ENCODE data around the gene PDIA6.

PDIA6 gene

DNA sequence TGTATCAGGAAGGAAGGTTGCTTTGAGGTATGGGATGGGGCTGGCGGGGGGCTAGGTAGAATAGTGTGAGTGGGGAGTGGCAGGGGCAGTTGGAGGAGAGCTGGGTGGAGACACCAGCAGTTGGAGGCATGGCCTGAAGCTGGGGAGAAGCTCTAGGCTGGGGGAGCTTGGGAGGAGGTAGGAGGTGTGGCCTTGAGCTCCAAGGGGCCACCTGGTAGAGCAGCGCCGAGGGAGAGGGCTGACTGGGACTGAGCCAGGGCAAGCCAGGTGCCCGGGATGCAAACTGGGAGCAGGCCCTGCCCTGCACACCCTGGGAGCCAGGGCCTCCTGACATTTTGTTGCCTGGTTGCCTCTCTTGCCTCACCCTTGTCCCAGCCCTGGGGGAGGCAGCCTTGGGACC, 33.1 kb upstream of the PDIA6 start:
- no peak overlapping the region for H3K4me3 ChIP-seq (ENCODE audit: insufficient read depth, low read depth, low read length)
- peaks cover 2% of the 10 kb centered on the region for H3K9me3 ChIP-seq (ENCODE audit: control insufficient read depth, low read length)
- no peaks in the 10 kb centered on the region for H3K27me3 ChIP-seq (ENCODE audit: control insufficient read depth, insufficient read depth, low read length, poor library complexity, severe bottlenecking)
- H3K4me1 ChIP-seq (ENCODE audit: control insufficient read depth, insufficient read depth, low read length): peaks cover 14% of the 10 kb centered on the region
- WGBS, 2 experiments: 90 to 91% methylated on average over 4 of the region's 4 CpGs
- H3K27ac ChIP-seq (ENCODE audit: insufficient read depth, low read depth, low read length, poor library complexity, severe bottlenecking): no peak overlapping the region
- H3K36me3 ChIP-seq (ENCODE audit: control insufficient read depth, insufficient read depth, low read length): no peaks in the 10 kb centered on the region

DNA sequence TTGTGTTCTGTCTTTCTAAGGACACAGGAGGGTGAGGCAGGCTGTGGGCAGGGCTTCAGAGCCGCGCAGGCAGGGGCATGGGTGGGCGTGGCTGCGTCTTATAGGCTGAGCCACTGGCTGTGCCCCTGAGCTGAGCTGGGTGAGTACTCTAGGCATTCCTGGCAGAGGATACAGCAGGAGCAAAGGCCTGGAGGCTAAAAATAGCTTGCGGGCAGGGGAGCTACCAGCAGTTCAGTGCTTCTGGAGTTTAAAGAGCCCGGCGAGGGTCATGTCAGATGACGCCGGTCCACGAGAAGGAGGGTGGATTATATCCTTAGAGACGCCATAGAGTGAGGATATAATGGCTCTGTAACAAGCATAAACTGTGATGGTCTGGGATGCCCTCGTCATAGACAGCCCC, 31.5 kb upstream of the PDIA6 start:
- Histone ChIP-seq H3K4me3 (ENCODE audit: insufficient read depth, low read depth, low read length) (no peak overlapping the region), H3K27me3 (ENCODE audit: control insufficient read depth, insufficient read depth, low read length, poor library complexity, severe bottlenecking) (no peaks in the 10 kb centered on the region), H3K27ac (ENCODE audit: insufficient read depth, low read depth, low read length, poor library complexity, severe bottlenecking) (no peak overlapping the region), H3K4me1 (ENCODE audit: control insufficient read depth, insufficient read depth, low read length) (peaks cover 14% of the 10 kb centered on the region), H3K9me3 (ENCODE audit: control insufficient read depth, low read length) (peaks cover 2% of the 10 kb centered on the region), H3K36me3 (ENCODE audit: control insufficient read depth, insufficient read depth, low read length) (no peaks in the 10 kb centered on the region)
- 24 to 30% methylated on average over 11 to 12 of the region's 12 CpGs for WGBS, 2 experiments

DNA sequence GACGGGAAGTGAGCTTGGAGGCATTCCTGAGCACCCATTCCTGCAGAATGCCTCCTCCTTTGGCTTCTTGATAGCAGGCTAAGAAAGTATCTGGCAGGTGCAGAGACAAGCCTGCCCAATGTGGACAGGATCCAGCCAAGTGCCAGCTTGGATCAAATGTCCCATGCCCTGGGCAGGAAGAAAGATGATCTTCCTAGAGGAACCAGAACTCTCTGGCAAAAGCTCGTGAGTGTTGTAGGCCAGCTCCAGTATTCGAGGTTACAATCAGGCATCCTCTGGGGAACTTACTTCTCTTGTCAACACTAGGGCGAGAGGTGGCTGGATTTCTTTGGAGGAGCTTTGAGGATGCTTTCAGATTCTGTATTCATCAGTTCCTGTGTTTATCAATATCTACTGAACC, 29.9 kb upstream of the PDIA6 start:
- H3K27me3 ChIP-seq (ENCODE audit: control insufficient read depth, insufficient read depth, low read length, poor library complexity, severe bottlenecking): no peaks in the 10 kb centered on the region
- no peaks in the 10 kb centered on the region for H3K36me3 ChIP-seq (ENCODE audit: control insufficient read depth, insufficient read depth, low read length)
- no peak overlapping the region for H3K27ac ChIP-seq (ENCODE audit: insufficient read depth, low read depth, low read length, poor library complexity, severe bottlenecking)
- H3K9me3 ChIP-seq (ENCODE audit: control insufficient read depth, low read length): peaks cover 2% of the 10 kb centered on the region
- H3K4me3 ChIP-seq (ENCODE audit: insufficient read depth, low read depth, low read length): no peak overlapping the region
- peaks cover 14% of the 10 kb centered on the region for H3K4me1 ChIP-seq (ENCODE audit: control insufficient read depth, insufficient read depth, low read length)
- WGBS, 2 experiments: 89 to 93% methylated on average over 4 of the region's 4 CpGs

DNA sequence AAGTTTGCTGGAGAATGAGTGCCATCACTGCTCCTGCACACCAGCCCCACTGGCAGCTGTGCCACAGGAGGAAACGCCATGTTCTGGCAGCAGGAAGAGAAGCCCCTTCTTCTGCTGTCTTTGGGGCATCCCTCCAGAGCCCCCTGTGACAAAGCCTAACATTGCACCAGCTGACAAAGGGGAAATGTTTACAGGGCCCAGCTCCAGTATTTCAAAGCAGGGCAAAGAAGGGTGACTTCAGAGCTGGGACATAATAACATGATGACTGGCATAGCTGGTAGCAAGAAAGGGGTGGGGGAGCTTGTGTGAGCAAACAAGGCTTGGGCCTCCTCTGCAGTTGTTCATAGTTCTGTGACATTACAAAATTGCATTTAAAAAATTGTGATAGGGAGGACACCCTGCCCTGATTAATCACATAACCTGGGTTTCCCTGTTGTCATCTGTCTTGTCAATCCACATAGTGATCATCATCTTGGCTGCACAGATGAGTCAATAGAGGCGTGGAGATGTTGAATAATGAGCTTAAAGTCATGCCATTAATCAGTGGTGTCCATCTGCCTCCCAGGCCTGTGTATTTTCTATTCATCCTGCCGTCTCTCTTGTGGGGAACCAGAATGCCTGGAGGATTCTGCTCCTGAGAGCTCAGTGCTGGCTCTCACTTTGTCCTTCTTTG, 29.1 kb upstream of the PDIA6 start:
- Histone ChIP-seq H3K9me3 (ENCODE audit: control insufficient read depth, low read length) (peaks cover 2% of the 10 kb centered on the region), H3K36me3 (ENCODE audit: control insufficient read depth, insufficient read depth, low read length) (no peaks in the 10 kb centered on the region), H3K4me3 (ENCODE audit: insufficient read depth, low read depth, low read length) (no peak overlapping the region), H3K27ac (ENCODE audit: insufficient read depth, low read depth, low read length, poor library complexity, severe bottlenecking) (no peak overlapping the region), H3K27me3 (ENCODE audit: control insufficient read depth, insufficient read depth, low read length, poor library complexity, severe bottlenecking) (no peaks in the 10 kb centered on the region), H3K4me1 (ENCODE audit: control insufficient read depth, insufficient read depth, low read length) (peaks cover 14% of the 10 kb centered on the region)
- WGBS, 2 experiments: 61 to 62% methylated on average over 3 of the region's 3 CpGs

DNA sequence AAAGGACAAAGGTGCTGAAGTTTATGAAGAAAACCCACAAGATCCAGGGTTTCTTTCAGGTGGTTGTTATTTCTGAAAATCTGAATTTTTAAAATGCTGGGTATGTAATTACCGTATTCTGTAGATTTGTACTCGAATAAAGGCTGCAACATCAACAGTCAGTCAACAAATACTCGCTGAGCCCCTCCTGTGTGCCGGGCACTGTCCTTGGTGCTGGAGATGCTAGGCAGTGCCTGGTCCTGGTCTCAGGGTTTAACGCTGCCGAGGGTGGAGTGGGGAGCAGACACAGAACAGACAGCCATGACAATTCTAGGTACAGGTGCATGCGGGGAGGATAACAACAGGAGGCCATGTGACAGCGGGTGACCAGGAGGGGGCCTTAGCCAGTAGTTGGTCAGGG, 27.2 kb upstream of the PDIA6 start:
- Histone ChIP-seq H3K27ac (ENCODE audit: insufficient read depth, low read depth, low read length, poor library complexity, severe bottlenecking) (no peak overlapping the region), H3K27me3 (ENCODE audit: control insufficient read depth, insufficient read depth, low read length, poor library complexity, severe bottlenecking) (peaks cover 3% of the 10 kb centered on the region), H3K4me3 (ENCODE audit: insufficient read depth, low read depth, low read length) (no peak overlapping the region), H3K9me3 (ENCODE audit: control insufficient read depth, low read length) (peaks cover 2% of the 10 kb centered on the region), H3K36me3 (ENCODE audit: control insufficient read depth, insufficient read depth, low read length) (no peaks in the 10 kb centered on the region), H3K4me1 (ENCODE audit: control insufficient read depth, insufficient read depth, low read length) (peaks cover 7% of the 10 kb centered on the region)
- WGBS, 2 experiments: 58 to 59% methylated on average over 8 of the region's 8 CpGs

DNA sequence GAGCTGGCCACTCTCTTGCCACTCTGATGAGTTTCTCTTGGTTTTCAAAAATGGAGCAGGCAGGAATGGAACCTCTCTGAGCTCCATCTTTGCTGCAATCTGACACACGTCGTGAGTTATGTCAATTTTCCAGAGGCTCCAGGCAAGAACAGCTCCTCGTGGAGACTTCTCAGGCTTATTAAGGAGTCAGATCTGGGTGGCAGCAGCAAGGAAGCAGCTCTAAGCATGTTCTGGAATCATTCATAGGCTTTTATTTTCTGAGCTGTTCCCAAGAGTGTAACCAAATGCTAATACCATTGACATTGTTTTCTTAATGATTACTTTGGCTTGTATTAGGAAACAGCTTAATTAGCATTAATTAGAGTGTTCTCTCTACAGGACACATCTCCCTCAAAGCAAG, 26.1 kb upstream of the PDIA6 start:
- no peak overlapping the region for H3K4me3 ChIP-seq (ENCODE audit: insufficient read depth, low read depth, low read length)
- WGBS, 2 experiments: 86 to 89% methylated on average over 3 of the region's 3 CpGs

DNA sequence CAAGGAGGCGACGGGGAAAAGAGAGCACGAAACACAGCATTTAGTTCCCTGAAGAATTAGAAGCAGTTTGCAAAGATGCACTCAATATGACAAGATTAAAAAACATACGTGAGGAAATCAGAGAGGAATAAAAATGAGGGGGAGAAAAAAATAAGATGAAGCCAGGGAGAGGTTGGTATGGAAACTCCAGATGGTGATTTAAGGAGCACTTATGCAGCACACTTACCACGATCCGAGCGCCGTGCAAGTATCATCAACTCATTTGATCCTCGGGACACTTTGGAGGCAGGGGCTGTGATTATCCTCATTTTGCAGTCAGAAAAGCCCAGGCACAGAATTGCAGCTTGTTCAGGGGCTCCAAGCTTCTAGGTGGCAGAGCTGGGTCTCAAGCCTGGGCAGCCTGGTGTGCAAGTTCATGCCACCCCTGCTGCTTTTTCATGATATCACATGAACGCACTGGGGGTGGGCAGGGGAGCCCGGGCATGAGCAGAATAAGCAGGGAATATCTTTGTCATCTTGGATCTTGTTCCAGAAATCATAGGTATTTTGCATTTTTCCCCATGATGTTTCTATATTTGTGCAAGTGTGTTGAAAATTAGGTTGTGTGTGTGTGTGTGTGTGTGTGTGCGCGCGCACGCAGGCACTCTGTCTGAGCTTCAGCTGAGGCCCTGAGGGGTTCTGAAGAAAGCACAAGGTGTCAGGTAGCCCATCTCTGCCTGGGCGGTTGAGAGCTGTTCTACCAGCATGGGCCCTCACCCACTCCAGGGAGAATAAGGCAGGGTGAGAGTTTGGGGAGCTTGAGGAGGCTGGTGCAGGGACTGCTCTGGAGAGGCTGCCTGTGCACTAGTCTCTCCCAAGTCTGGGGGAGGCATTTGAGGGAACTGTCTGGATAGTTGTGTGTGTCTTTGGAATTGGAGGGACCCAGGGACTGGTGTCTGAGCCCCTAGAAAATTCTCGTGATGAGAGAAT, 25.0 kb upstream of the PDIA6 start:
- Histone ChIP-seq H3K9me3 (ENCODE audit: control insufficient read depth, low read length) (peaks cover 2% of the 10 kb centered on the region), H3K4me1 (ENCODE audit: control insufficient read depth, insufficient read depth, low read length) (peaks cover 4% of the 10 kb centered on the region), H3K36me3 (ENCODE audit: control insufficient read depth, insufficient read depth, low read length) (no peaks in the 10 kb centered on the region), H3K27me3 (ENCODE audit: control insufficient read depth, insufficient read depth, low read length, poor library complexity, severe bottlenecking) (peaks cover 22% of the 10 kb centered on the region), H3K4me3 (ENCODE audit: insufficient read depth, low read depth, low read length) (no peak overlapping the region), H3K27ac (ENCODE audit: insufficient read depth, low read depth, low read length, poor library complexity, severe bottlenecking) (no peak overlapping the region)
- WGBS, 2 experiments: 72 to 76% methylated on average over 16 to 17 of the region's 17 CpGs

More for the DNA sequence above, 26.1 kb upstream of the PDIA6 start:
- peaks cover 2% of the 10 kb centered on the region for H3K4me1 ChIP-seq (ENCODE audit: control insufficient read depth, insufficient read depth, low read length)
- peaks cover 2% of the 10 kb centered on the region for H3K9me3 ChIP-seq (ENCODE audit: control insufficient read depth, low read length)
- peaks cover 10% of the 10 kb centered on the region for H3K27me3 ChIP-seq (ENCODE audit: control insufficient read depth, insufficient read depth, low read length, poor library complexity, severe bottlenecking)
- no peak overlapping the region for H3K27ac ChIP-seq (ENCODE audit: insufficient read depth, low read depth, low read length, poor library complexity, severe bottlenecking)
- H3K36me3 ChIP-seq (ENCODE audit: control insufficient read depth, insufficient read depth, low read length): no peaks in the 10 kb centered on the region

DNA sequence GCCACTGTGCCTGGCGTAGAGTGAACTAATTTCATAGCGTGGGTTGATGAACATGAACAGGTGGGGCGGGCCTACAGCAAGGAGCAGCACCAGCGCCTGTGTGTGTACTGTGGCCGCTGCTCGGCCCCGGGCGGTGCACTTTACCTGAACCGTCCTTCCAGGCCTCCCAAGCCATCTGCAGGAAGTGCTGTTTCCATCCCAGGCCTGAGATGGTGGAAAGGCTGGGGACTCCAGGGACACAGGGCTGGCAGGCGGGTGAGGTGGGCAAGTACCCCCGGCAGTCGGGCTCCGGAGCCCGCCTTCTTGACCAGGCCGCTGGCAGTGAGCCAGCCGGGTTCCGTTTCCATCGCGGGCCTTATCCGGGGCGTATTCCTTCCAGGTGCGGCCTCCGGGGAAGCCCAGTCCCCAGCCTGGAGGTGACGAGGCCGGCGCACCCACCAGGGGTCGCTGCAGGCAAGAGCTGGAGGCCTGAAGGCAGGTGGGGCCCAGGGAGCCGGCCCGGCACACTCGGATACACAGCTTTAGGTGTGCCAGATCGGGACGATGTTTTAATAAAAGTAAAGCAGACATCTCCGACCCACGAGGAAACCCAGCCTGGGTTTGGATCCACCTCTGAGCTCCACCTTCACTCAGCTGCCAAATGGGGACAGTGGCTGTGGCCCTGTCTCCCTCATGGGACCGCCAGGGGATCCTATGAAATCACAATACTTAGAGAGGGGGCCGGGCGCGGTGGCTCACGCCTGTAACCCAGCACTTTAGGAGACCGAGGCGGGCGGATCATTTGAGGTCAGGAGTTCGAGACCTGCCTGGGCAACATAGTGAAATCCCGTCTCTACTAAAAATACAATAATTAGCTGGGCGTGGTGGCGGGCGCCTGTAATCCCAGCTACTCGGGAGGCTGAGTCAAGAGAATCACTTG, 22.7 kb upstream of the PDIA6 start:
- Histone ChIP-seq H3K36me3 (ENCODE audit: control insufficient read depth, insufficient read depth, low read length) (no peaks in the 10 kb centered on the region), H3K27ac (ENCODE audit: insufficient read depth, low read depth, low read length, poor library complexity, severe bottlenecking) (no peak overlapping the region), H3K27me3 (ENCODE audit: control insufficient read depth, insufficient read depth, low read length, poor library complexity, severe bottlenecking) (peaks cover 22% of the 10 kb centered on the region), H3K4me1 (ENCODE audit: control insufficient read depth, insufficient read depth, low read length) (peaks cover 4% of the 10 kb centered on the region), H3K9me3 (ENCODE audit: control insufficient read depth, low read length) (no peaks in the 10 kb centered on the region), H3K4me3 (ENCODE audit: insufficient read depth, low read depth, low read length) (no peak overlapping the region)
- 47 to 50% methylated on average over 48 of the region's 48 CpGs for WGBS, 2 experiments

DNA sequence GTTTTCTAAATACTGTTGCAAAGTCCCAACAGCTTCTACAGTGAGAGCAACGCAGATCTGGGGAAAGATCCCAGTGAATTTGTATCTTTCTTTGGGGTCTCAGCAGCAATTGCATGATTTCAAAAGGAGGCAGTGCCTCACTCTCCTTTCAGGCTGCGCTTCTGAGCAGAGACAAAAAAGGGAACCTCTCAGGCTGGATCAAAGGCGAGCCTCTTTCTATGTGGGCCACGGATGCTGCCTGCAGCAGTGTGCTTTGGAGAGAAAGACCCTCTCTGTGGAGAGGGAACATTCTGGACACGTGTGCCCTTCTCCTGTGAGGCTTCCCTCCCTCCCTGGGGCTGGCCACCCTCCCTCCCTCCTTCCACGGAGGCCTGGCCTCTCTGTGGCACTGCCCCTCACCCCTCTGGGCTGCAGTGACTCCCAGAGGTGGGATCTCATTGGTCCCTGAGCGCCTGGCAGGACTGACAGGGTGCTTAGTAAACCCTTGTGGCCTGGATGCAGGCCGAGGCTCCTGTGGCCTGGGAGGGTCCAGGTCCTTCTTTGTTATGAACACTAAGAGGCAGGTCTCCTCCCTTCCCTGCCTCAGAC, 21.6 kb upstream of the PDIA6 start:
- WGBS, 2 experiments: 72 to 73% methylated on average over 8 of the region's 8 CpGs
- H3K9me3 ChIP-seq (ENCODE audit: control insufficient read depth, low read length): no peaks in the 10 kb centered on the region
- no peaks in the 10 kb centered on the region for H3K36me3 ChIP-seq (ENCODE audit: control insufficient read depth, insufficient read depth, low read length)
- no peak overlapping the region for H3K27ac ChIP-seq (ENCODE audit: insufficient read depth, low read depth, low read length, poor library complexity, severe bottlenecking)
- H3K27me3 ChIP-seq (ENCODE audit: control insufficient read depth, insufficient read depth, low read length, poor library complexity, severe bottlenecking): peaks cover 22% of the 10 kb centered on the region
- peaks cover 4% of the 10 kb centered on the region for H3K4me1 ChIP-seq (ENCODE audit: control insufficient read depth, insufficient read depth, low read length)
- H3K4me3 ChIP-seq (ENCODE audit: insufficient read depth, low read depth, low read length): no peak overlapping the region

Measured in ectodermal cell (in vitro differentiated cells).